GM08714 (cell line): ENCODE data around the gene ANKRD33B.

ENCODE experiments used
- H3K4me3 ChIP-seq: fragments of 200-500 bp; sonication (Bioruptor generic); 2 replicates; pipeline ENCODE4 v1.5.1; 2014; ENCODE audit warnings: mild to moderate bottlenecking, low read length, inconsistent platforms
- ZNF274 ChIP-seq: IDR thresholded peaks from 2 replicates; pipeline ENCODE4 v1.6.1; 2012; ENCODE audit warnings: mild to moderate bottlenecking, low read depth, low read length

ANKRD33B gene

GRCh38 chr5:10639846-10640368 is 76.0 kb downstream of the ANKRD33B start:
- H3K4me3 ChIP-seq = no peak overlapping the region
- no peak for TF ChIP-seq ZNF274

DNA sequence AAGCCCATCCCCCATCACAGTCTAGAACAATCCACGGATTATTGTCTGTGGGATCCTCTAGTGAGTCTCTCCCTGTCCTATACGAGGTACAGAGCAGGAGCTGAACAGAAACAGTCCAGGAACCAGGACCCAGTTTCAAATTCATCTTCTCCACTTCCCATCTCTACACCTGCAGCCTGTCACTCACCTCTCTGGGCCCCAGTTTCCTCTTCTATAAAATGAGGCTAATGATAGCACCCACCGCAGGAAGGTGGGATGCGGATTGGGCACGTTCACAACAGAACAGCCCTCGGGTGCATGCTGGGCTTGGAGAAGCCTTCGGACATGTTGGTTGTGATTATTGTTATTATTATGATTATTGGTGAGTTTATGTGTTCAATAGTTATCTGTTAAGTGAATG is 78.5 kb downstream of the ANKRD33B start:
- TF ChIP-seq ZNF274 = no peak
- no peak overlapping the region for H3K4me3 ChIP-seq

DNA sequence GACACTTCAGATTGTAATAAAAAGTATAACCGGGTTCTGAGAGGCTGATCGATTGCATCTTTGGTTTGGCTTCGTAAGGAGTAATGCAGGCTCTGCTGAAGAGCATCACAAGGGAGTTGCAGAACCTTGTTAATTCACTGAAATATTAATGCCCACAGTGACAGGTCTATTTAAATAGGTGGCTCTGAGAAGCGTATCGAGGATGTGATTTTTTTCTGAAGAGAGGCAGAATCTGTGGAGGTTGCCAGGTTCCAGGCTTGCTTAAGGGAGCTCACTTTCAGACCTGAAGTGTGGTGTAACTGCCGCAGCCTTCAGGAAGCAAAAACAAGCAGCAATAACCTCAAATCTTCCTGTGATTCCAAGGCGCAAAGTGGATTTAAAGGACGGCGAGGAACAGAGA is 80.3 kb downstream of the ANKRD33B start:
- no peak overlapping the region for H3K4me3 ChIP-seq
- TF ChIP-seq ZNF274 = no peak

DNA sequence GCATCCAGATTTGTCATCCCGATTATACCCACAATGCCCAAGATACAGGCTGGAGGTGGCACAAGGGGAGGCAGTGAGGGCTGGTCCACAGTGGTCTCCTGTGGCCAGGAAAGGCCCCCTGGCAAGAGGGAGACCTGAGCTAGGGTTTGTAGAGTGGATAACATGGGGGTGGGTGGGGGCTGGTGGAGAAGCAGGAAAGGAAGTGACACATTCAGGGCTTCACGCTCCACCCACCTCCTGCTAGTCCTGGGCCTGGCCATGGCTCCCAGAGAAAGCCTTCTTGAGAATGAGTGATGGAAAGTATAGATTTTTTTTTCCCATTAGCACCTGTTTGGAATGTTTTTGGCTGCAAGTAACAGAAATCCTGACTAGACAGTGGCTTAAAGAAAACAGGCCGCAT is 81.3 kb downstream of the ANKRD33B start:
- no peak for TF ChIP-seq ZNF274

DNA sequence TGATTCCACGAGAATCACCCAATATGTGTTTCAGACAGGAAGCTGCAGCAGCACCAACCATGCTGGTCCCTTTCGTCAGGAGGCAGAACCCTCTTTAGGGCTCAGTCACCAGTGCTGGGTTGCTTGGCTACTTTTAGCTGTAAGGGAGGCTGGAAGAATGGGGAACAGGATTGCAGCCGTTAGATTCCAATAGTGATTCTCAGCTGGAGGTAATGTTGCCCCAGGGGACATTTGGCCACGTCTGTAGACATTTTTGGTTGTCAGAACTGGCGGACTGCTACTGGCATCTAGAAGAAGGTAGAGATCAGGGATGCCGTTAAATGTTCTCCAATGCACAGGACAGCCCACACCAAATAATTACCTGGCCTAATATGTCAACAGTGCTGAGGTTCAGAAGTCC is 81.8 kb downstream of the ANKRD33B start:
- no peak for TF ChIP-seq ZNF274
- H3K4me3 ChIP-seq = no peak overlapping the region

More for the DNA sequence above, 81.3 kb downstream of the ANKRD33B start:
- H3K4me3 ChIP-seq = no peak overlapping the region

DNA sequence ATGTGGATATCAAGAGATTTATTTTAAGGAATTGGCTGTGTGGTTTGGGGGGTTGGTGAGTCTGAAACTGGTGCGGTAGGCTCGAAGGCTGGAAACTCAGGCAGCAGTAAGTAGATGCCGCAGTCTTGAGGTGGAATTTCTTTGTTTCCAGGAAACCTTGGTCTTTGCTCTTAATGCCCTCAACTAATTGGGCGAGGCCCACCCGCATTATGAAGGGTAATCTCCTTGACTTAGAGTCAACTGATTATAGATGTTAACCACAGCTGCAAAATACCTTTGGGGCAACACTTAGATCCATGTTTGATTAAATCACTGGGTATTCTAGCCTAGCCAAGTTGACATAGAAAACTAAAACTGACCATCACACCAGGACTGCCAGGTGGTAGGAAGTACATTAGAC is 83.8 kb downstream of the ANKRD33B start:
- TF ChIP-seq ZNF274 = no peak
- H3K4me3 ChIP-seq = no peak overlapping the region

DNA sequence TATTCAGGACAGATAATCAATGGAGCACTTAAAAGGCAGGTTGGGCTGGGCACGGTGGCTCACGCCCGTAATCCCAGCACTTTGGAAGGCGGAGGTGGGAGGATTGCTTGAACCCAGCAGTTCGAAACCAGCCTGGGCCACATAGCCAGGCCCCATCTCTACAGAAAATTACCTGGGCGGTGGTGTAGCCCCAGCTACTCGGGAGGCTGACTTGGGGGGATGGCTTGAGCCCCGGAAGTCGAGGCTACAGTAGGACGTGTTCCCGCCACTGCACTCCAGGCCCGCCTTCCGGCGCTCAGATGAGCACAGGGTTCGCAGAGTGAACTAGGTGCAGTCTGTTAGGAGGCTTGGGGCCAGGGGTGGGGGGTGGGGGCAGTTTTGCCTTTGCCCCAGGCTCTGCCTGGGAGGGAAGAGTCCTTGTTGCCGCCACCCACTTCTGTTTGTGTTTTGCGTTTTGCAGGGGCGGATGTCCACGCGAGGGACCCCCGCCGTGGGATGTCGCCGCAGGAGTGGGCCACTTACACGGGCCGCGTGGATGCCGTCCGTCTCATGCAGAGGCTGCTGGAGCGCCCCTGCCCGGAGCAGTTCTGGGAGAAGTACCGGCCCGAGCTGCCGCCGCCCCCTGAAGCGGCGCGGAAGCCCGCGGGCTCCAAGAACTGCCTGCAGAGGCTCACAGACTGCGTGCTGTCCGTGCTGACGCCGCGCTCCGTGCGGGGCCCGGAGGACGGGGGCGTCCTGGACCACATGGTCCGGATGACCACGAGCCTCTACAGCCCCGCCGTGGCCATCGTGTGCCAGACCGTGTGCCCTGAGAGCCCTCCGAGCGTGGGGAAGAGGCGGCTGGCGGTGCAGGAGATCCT is 85.2 kb downstream of the ANKRD33B start:
- H3K4me3 ChIP-seq = no peak overlapping the region
- TF ChIP-seq ZNF274 = no peak

DNA sequence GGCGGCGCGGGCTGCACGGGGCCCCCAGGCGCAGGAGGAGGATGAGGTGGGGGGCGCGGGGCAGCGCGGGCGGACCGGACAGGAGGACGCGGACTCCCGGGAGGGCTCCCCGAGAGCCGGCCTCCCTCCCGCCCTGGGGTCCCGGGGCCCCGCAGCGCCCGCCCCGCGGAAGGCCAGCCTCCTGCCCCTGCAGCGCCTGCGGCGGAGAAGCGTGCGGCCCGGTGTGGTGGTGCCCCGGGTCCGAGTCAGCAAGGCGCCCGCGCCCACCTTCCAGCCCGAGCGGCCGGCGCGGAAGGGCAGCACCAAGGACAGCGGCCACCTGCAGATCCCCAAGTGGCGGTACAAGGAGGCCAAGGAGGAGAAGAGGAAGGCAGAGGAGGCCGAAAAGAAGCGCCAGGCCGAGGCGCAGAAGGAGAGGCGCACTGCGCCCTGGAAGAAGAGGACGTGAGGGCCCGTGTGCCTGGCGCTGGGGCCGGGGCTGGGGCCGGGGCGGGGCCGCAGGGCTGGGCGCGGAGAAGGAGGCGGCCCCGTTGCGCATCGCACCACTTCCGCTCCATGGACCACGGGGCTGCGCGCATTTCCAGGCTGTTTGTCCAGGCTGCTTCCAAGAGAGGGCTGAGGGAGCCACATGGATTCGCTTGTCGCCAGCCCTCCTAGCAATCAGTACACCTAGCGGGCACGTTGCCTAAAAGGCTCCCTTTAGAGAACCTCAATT is 86.0 kb downstream of the ANKRD33B start:
- no peak for TF ChIP-seq ZNF274
- H3K4me3 ChIP-seq = no peak overlapping the region

- H3K4me3 ChIP-seq = no peak overlapping the region
- TF ChIP-seq ZNF274 = no peak
These were observed 88.3 kb downstream of the ANKRD33B start for GRCh38 chr5:10652151-10652550.

- TF ChIP-seq ZNF274 = no peak
- no peak overlapping the region for H3K4me3 ChIP-seq
These were observed 88.7 kb downstream of the ANKRD33B start for GRCh38 chr5:10652606-10653005.

DNA sequence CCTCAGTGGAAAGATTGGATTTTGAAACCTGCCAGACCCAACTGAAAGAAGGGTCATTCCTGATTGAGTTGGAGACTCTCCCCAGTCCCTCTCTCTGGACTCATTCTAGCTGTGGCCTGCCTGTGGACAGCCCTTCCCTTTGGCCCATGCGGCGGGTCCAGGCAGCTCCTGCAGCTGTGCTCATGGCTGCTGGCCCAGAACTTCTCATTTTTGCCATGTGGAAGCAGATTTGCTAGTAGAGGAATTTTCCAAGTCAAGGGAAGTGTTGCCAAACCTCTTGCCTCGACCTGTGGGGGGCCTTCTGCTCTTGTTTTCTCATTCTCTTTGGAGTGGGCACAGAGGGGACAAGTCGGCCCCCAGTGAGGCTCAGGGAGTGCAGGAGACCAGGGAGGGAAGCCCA is 89.2 kb downstream of the ANKRD33B start:
- no peak overlapping the region for H3K4me3 ChIP-seq

DNA sequence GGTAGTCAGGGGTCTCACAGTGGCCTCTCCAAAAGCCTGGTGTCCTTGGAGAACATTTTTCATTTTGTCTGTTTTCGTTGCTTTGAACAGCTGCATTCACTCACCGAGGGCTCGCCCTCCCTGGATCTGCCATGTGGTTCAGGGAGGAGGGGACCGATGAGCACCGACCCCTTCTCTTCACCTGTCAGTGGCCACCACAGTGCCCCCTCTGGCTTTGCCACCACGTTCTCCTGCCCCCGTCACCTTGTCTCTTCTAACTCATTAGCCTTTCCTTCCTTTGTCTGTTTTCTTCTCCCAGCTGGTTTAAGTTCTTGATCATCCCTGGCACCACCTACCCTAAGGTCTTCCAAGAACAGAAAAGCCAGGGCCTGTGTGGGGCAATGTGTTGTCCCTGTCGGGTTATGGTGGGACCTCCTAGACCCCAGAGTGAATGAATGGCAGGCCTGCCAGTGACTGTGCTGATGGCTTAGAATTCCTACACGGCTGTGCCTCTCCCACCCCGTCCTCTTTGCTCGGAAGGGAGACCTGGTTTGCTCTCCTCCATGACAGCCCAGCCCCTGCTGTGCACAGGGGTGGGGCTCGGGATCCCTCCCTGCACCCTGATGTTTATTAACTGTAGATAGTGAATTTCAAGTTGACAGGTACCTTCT is 90.0 kb downstream of the ANKRD33B start:
- no peak overlapping the region for H3K4me3 ChIP-seq
- no peak for TF ChIP-seq ZNF274

More for the DNA sequence above, 89.2 kb downstream of the ANKRD33B start:
- no peak for TF ChIP-seq ZNF274

DNA sequence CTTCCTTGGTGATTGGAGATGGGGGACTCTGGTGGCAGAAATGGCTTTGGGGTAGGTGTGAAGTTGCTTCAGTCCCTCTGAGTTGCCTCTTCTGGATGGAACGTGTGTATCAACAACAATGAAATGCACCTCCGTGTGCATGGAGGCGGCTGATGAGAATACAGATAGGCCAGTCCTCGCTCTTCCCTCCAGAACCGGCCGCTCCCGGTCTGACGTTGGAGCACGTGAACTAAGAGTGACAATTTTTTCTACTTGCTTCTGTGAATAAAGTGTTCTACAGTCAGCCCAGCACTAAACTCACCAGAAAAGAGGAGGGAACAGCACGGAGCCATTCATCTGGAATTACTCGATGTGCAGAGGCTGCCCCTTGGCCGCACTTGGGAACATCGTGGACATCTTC is 90.7 kb downstream of the ANKRD33B start:
- no peak overlapping the region for H3K4me3 ChIP-seq
- TF ChIP-seq ZNF274 = no peak

DNA sequence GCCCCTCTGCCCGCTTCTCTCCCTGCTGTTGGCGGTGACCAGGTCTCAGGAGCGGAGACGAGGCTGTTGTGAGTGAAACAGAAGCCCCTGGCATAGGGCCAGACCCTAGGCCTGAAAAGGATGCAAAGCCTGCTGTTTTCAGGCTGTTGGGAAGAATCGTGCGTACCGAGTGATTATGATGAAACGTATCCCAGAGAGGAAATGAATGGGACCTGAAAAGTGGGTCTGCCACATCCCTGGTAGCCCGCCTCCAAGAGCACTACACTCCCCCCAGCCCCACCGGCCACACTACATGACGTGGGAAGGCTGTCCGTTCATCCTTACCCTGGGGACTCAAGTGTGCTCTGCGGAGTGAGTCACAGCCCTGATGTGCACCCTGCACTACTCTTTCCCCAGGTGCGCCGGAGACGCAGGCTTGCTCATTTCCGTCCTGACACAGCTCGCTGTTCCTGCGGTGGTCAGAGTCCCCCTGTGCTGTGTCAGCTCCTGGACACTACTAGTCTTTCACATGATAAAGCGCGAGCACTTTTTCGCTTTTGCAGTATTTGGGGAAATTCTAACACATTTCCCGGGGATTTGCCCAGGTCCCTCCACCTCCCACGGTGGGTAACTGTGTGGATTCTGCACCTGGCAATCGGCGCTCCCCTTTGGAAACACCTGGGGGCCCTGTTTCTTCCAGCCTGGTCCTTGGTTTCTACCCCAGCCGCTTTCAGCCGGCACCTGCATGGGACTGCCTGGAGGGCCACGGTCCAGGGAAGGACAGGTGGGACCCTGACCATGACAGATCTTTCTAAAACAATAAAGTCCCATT is 91.5 kb downstream of the ANKRD33B start:
- no peak overlapping the region for H3K4me3 ChIP-seq
- TF ChIP-seq ZNF274 = no peak
